ENCODE measurements around the gene S1PR4. TPM values are rescaled to one million over a fixed set of nuclear protein-coding genes. Genes with fewer than 3 reads are reported as not detected.

S1PR4 gene
- polyA plus RNA-seq, 1 experiment, result not detected

DNA sequence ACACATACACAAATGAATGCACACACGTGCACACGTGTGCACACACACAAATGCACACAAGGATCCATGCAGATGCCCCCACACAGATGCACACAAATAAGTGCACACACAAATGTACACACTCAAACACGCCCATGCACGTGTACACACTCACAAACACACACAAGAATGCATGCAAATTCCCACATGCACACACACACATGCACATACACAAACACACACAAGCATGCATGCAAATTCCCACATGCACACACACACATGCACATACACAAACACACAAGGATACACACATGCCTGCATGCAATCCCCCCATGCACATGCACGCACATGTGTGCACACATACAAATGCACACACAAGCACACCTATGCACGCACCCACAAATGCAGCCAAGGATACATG lies 29.5 kb upstream of the S1PR4 start:
- Histone ChIP-seq H3K27me3 (ENCODE audit: control insufficient read depth, insufficient read depth, low read length) (no peaks in the 10 kb centered on the region), H3K4me3 (ENCODE audit: low read depth, low read length) (no peak overlapping the region), H3K36me3 (ENCODE audit: control insufficient read depth, insufficient read depth, low read length) (no peaks in the 10 kb centered on the region)
- ChIA-PET CTCF (interaction anchor here (1.1 kb wide), 1 partner anchor 198 kb away, joined by 4 read pairs; no protein-coding TSS in a partner anchor), POLR2A (no interaction called here)
- no peak for DNase-seq (ENCODE audit: low read depth)
- TF ChIP-seq, protein P1, sequence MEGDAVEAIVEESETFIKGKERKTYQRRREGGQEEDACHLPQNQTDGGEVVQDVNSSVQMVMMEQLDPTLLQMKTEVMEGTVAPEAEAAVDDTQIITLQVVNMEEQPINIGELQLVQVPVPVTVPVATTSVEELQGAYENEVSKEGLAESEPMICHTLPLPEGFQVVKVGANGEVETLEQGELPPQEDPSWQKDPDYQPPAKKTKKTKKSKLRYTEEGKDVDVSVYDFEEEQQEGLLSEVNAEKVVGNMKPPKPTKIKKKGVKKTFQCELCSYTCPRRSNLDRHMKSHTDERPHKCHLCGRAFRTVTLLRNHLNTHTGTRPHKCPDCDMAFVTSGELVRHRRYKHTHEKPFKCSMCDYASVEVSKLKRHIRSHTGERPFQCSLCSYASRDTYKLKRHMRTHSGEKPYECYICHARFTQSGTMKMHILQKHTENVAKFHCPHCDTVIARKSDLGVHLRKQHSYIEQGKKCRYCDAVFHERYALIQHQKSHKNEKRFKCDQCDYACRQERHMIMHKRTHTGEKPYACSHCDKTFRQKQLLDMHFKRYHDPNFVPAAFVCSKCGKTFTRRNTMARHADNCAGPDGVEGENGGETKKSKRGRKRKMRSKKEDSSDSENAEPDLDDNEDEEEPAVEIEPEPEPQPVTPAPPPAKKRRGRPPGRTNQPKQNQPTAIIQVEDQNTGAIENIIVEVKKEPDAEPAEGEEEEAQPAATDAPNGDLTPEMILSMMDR (IDR thresholded peaks at IDR 0.05; ENCODE audit: insufficient read depth, low read depth, low read length), result no peak

DNA sequence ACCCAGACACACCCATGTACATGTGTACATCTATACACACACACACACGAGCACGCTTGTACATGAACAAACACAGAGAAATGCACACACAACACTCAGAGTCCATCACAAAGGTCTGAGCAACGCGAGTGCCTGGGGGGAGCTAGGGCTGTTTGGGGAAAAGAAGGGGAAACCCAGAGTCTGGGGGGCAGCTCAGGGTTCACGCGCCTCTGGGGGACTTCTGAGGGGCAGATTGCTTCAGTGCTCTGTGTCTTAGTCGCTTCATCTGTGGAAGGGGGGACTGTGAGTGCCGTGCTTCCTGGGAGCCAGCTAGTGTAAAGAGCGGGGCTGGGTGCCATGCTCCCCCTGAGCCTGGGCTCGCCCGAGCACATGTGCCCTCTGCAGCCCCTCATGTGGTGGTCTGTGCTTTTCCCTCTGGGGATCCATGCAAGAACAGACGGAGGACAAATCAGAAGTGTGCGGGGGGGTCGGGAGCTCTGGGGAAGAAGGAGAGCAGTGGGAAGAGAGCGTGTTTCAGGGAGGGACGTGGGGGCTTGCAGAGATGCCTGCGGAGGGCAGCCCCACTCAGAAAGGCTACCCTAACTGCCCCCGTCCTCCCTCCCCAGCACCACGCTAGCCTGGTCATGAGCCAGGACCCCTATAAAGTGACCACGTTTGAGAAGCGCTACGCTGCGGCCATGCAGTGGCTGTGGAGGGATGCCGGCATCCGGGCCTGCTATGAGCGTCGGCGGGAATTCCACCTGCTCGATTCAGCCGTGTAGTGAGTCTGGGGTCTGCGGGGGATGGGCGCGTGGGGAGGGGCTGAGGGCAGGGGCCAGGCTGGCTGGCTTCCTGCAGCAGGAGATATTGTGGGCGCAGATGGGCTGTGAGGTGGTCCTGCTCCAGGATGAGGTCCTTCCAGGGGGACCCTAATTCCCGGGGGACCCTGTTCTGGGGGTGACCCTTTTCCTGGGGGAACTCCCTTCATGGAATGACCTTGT lies 28.8 kb upstream of the S1PR4 start:
- ChIA-PET CTCF (interaction anchor here (1.1 kb wide), 1 partner anchor 199 kb away, joined by 4 read pairs; no protein-coding TSS in a partner anchor), POLR2A (no interaction called here)
- H3K27me3 ChIP-seq (ENCODE audit: control insufficient read depth, insufficient read depth, low read length), result no peaks in the 10 kb centered on the region
- H3K4me3 ChIP-seq (ENCODE audit: low read depth, low read length), result no peak overlapping the region
- DNase-seq (ENCODE audit: low read depth), result no peak
- no peaks in the 10 kb centered on the region for H3K36me3 ChIP-seq (ENCODE audit: control insufficient read depth, insufficient read depth, low read length)
- TF ChIP-seq, protein P1 (IDR thresholded peaks at IDR 0.05; ENCODE audit: insufficient read depth, low read depth, low read length), result no peak

DNA sequence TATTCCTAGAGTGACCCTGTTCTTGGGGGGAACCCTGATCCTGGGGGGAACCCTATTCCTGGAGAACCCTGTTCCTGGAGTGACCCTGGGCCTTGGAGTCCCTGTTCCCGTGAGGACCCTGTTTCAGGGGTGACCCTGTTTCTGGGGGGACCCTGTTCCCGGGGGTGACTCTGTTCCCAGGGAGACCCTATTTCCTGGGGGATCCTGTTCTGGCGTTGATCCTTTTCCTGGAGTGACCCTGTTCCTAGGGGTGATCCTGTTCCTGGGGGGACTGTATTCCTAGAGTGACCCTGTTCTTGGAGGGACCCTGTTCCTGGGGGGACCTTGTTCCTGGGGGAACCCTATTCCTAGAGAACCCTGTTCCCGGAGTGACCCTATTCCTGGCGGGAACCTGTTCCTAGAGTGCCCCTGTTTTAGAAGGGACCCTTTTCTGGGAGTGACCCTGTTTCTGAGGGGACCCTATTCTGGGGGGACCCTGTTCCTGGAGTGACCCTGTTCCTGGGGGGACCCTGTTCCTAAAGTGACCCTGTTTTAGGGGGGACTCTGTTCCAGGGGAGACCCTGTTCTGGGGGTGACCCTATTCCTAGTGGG lies 27.7 kb upstream of the S1PR4 start:
- TF ChIP-seq, protein P1 (IDR thresholded peaks at IDR 0.05; ENCODE audit: insufficient read depth, low read depth, low read length), result no peak
- Histone ChIP-seq H3K27me3 (ENCODE audit: control insufficient read depth, insufficient read depth, low read length) (no peaks in the 10 kb centered on the region), H3K4me3 (ENCODE audit: low read depth, low read length) (no peak overlapping the region), H3K36me3 (ENCODE audit: control insufficient read depth, insufficient read depth, low read length) (no peaks in the 10 kb centered on the region)
- DNase-seq (ENCODE audit: low read depth), result no peak
- POLR2A ChIA-PET, result no interaction called here
- CTCF ChIA-PET, result interaction anchor here (0.5 to 1.2 kb wide), 2 partner anchors 8 to 87 kb away, joined by 3 read pairs; no protein-coding TSS in a partner anchor

DNA sequence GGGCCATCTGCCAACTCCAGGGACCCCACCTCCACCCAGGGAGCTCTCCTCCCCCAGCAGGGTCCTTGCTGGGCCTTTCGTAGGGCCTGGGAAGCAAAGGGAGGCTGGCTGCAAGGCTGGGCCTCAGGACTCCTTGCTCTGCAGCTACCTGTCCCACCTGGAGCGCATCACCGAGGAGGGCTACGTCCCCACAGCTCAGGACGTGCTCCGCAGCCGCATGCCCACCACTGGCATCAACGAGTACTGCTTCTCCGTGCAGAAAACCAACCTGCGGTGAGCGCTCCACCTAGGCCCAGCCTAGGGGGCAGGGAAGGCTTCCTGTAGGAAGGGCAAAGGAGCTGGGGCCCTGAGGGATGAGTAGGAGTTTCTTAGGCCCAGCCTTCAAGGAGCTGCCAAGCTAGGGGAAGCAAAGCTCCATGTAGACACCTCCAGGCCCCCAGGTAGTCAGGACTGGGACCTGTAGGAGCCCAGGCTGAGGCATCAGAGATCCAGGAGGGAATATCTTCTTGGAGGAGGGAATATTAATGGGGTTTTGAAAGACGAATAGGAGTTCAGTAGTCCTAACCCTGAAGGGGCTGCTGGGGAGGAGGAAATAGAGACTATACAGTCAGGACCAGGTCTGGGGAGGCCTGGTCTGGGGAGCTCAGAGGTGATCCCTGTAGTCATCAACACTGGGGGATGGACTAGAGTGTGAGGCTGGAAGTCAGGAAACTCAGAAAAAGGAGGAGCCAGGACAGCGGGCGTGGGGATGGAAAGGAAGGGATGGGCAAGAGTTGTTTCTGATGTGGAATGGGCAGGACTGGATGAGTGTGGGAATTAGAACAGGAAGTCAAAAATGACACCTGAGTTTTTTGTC lies 26.8 kb upstream of the S1PR4 start:
- DNase-seq (ENCODE audit: low read depth), result no peak
- ChIA-PET CTCF (interaction anchor here (1.2 kb wide), 2 partner anchors 9 to 26 kb away, joined by 3 read pairs; no protein-coding TSS in a partner anchor), POLR2A (no interaction called here)
- TF ChIP-seq, protein P1 (IDR thresholded peaks at IDR 0.05; ENCODE audit: insufficient read depth, low read depth, low read length), result no peak
- no peaks in the 10 kb centered on the region for H3K27me3 ChIP-seq (ENCODE audit: control insufficient read depth, insufficient read depth, low read length)
- no peaks in the 10 kb centered on the region for H3K36me3 ChIP-seq (ENCODE audit: control insufficient read depth, insufficient read depth, low read length)
- no peak overlapping the region for H3K4me3 ChIP-seq (ENCODE audit: low read depth, low read length)
